HPDE6-E6E7 (cell line): Measurements from ENCODE around the gene PPARA.
"Not testable (repeated sequence)": the region's sequence is repeated elsewhere in the genome, so short reads cannot be mapped to it uniquely, and the experiment has no call there.

Source experiments
- DNase-seq: peaks from one replicate; pipeline ENCODE4 v3.0.0; 2011; ENCODE audit warnings: missing footprints; ENCODE audit errors: extremely low spot score

Gene PPARA

DNA sequence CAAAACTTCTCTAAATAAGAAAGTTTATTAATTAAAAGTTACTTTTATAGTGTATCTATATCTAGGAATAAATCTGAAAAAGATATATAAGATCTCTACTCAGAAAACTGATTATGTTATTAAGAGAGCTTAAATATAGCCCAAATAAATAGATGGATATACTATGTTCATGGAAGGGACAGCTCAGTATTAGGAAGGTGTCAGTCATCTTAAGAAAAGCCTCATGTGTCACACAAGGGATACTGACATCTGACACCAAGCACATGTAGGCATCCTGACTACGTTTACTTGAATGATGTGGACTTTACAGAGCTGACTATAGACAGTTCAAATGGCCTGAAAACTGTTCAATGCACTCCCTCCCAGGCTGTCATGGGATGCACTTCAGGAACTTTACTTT, 19.3 kb downstream of the PPARA start:
- DNase-seq, result no peak

DNA sequence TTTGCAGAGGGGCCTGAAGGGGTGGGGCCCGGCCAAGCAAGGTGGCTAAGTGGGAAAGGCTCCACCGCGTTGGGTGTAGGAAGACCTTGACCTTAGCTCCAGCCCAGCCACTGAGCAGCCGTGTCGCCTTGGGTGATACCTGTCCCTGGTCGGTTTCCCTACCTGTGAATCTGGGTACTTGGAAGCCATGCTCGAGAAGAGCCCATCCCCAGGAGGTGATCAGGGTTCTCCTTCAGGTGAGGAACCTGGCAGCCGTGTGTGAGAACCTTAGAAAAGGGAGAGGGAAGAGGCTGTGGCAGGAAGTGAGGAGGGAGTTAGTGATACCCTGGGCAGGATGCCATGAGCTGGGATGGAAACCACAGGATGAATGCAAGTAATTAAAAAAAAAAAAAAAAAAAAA, 21.6 kb downstream of the PPARA start:
- DNase-seq, result no peak

- no peak for DNase-seq
Measured at GRCh38 chr22:46172522-46173110, 22.3 kb downstream of the PPARA start.

DNA sequence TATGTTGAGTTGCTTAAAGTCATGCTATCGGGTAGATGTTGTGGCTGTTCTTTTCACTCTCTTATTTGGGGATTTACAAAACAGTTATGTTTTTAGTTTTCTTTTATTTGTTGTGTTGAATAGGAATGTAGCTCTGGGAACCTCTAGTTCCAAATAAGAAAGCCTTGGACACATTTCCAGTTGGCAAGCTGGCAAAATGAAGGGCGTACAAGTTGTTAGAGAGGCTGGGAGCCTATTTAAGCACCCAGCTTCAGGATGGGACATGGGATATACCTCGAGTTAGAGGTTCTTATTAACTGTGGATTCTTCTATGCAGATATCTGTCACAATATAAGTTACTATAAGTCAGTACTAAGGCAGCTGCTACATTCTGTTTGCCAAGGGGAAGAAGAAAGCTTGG, 22.8 kb downstream of the PPARA start:
- no peak for DNase-seq

DNA sequence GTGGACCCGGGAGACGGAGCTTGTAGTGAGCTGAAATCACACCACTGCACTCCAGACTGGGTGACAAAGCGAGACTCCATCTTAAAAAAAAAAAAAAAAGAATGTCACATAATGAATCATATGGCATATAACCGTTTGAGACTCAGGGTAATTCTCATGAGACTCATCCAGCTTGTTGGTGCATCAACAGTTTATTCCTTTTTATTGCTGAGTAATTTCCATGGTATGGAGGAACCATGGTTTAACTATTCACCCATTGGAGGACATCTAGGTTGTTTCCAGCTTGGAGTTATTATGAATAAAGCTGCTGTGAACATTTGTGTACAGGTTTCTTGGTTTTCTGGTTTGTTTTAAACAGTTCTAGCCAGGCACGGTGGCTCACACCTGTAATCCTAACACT, 25.3 kb downstream of the PPARA start:
- DNase-seq, result no peak

- DNase-seq, result no peak
Measured at GRCh38 chr22:46176508-46177003, 26.2 kb downstream of the PPARA start.

- no peak for DNase-seq
Measured at GRCh38 chr22:46178755-46179505, 28.6 kb downstream of the PPARA start.

DNA sequence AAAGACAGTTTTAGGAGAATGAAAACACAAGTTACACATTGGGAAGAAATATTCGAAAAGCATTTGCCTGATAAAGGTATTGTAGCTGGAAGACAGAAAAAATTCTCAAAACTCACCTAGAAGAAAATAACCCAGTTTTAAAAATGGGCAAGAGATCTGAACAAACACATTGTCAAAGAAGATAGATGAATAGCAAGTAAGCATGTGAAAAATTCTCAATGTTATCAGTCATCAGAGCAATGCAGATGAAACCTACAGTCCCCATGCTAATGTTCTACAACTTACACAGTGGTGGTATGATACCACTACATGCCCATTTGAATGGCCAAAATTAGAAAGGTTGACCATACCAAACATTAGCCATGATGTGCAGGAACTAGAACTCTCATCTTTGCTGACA, 29.4 kb downstream of the PPARA start:
- no peak for DNase-seq

DNA sequence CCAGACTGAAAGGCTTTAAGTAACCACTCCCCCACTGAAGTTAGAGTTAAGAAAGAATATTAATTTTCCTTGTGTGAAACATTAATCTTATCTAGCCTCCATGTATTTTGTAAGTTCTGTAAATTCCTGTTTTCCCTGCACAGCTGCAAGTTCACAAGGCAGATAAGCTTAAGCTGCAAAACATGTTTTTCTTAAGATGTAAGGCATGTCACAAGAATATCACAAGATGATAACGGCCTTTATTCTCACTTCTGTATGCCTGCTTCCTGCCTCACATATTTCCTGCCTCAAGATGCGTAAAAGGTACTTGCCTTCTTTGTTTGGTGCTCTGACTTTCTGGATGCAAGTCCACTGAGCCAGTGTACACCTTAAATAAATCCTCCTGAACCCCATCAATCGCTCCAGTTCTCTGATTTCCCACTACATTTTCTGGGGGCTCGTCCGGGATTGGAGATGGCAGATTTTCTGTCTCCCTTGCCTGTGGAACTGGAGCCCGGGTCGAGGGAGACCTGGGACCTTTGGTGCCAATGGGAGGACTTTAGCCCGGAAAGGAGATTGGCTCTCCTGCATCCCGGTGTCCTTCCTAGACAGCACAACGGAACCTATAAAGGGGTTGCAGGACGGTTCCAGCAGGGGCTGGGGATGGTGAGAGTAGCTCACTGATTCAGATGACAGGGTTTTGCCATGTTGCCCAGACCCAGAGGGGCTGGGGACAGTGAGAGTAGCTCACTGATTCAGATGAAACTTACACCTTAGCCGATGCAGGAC, 30.2 kb downstream of the PPARA start:
- DNase-seq, result no peak

GRCh38 chr22:46183733-46184132, 33.4 kb downstream of the PPARA start:
- DNase-seq, result no peak

GRCh38 chr22:46185283-46185682, 35.0 kb downstream of the PPARA start:
- DNase-seq, result no peak

- no peak for DNase-seq
Measured at GRCh38 chr22:46187862-46188261, 37.5 kb downstream of the PPARA start.

DNA sequence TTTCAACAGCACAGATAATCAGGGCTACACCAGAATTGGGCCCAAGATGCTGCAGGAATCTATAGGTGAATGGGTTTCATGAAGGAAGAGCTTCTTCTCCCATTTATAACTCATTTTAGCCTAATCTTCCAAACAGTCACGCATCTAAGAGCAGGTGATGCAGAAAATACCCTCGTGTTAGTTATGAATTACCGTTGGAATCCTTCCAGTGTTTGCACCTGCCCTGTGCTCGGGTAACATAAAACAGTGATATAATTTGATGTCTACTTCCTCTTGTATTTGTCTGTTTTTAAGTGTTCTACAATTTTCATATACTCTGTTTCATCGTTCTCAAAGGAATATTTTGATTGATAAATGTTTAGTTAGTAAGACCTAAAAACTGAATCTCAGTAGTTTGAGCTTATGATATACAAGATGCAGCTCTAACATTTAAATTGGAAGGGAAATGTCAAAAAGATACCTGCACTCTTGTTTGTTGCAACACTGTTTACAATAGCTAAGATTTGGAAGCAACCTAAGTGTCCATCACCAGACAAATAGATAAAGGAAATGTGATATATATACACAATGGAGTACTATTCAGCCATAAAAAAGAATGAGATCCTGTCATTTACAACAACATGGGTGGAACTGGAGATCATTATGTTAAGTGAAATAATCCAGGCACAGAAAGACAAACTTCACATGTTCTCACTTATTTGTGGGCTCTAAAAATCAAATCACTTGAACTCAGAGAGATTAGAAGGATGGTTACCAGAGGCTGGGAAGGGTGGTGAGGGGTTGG, 42.1 kb downstream of the PPARA start:
- no peak for DNase-seq

DNA sequence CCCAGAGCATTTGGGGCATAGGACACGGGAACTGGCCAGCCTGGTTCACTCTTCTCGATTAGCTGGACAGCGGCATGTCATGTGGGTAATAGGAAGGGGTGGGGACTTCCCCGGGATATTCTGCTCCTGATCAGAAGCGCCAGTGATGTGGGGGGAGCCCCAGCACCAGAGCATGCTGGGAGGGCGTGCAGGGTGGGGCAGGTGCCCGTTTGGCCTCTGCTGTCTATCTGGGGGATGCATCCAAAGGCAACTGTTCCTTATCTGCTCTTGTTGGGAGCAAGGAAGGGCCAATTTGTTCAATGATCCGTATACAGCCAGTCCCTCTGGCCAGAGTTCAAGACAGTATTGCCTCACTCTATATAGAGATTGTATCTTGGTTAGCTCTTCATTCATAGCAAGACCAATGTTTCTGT, 43.6 kb downstream of the PPARA start:
- no peak for DNase-seq

- no peak for DNase-seq
Measured at GRCh38 chr22:46195487-46196165, 45.3 kb downstream of the PPARA start.

DNA sequence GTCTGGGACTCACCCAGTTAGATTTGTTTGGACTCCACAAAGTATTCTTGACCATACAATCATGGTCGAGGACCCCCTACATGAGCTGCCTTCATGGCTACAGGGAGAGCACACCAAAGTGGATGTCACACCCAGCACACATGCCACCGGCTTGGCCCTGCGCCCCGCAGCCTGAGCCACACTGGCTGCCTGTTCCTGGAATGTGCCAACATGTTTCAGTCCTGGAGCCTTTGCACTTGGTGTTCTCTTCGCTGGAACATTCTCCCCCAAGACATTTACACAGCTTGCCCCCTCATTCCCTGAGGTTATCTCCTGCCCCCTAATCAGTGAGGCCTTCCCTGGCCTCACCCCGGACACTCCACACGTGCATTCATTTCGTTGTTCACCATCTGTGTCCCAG, 46.0 kb downstream of the PPARA start:
- no peak for DNase-seq

- no peak for DNase-seq
Measured at GRCh38 chr22:46198274-46198673, 47.9 kb downstream of the PPARA start.

GRCh38 chr22:46198806-46199205, 48.5 kb downstream of the PPARA start:
- not testable (repeated sequence) for DNase-seq

- no peak for DNase-seq
Measured at GRCh38 chr22:46201059-46201757, 50.9 kb downstream of the PPARA start.

DNA sequence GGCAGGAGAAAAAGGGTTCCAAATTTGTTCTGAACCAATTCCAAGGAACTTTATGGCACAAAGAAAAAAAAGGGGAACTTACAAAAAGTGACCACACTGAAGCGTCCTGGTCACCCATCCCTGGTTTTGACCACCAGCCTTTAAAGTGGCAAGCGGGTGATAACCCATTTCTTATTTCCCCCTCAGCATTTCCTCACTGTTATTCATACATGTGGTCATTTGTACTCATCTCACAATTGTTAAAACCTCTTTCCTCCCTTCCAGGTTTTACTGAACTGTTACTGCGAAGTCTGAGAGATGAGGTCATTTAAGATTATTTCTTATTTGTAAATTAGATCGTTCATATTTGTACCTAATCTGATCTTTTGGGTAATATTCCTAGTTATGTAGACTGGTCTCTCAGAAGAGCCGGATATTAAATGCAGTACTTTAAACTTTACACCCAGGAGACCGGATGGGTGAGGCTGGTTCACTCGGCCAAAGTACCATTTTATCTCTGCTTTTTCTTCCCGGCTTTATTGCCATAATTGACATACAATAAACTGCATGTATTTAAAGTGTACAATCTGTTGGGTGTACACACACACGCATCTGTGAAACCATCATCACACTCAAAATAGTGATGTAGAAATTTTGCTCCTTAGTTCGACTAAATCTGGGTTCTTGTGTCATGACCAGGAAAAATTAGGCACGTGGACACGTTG, 52.7 kb downstream of the PPARA start:
- DNase-seq, result no peak
